ENCODE measurements around the gene OR2T10.
"Not testable (repeated sequence)": the region's sequence is repeated elsewhere in the genome, so short reads cannot be mapped to it uniquely, and the experiment has no call there.

DNA sequence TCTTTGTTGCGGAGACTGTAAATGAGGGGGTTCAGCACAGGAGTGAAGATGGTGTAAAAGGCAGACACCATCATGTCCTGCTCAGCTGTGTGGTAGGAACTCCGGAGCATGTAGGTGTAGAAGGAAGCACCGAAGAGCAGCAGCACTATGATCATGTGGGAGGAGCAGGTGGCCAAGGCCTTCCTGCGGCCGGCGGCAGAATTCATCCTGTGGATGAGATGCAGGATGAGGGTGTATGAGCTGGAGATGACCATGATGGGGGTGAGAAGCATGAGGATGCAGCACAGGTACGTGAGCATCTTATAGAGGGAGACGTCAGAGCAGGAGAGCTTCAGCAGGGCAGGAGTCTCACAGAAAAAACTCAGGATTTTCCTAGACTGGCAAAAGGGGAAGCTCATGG lies 23.6 kb downstream of the OR2T10 start:
- TF ChIP-seq, protein P1, sequence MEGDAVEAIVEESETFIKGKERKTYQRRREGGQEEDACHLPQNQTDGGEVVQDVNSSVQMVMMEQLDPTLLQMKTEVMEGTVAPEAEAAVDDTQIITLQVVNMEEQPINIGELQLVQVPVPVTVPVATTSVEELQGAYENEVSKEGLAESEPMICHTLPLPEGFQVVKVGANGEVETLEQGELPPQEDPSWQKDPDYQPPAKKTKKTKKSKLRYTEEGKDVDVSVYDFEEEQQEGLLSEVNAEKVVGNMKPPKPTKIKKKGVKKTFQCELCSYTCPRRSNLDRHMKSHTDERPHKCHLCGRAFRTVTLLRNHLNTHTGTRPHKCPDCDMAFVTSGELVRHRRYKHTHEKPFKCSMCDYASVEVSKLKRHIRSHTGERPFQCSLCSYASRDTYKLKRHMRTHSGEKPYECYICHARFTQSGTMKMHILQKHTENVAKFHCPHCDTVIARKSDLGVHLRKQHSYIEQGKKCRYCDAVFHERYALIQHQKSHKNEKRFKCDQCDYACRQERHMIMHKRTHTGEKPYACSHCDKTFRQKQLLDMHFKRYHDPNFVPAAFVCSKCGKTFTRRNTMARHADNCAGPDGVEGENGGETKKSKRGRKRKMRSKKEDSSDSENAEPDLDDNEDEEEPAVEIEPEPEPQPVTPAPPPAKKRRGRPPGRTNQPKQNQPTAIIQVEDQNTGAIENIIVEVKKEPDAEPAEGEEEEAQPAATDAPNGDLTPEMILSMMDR (conservative IDR thresholded peaks at IDR 0.05 in 1 of 2, IDR thresholded peaks at IDR 0.05 in 1 of 2; ENCODE audit: extremely low read depth in 1 of 2, insufficient read depth in 1 of 2, low read depth in 1 of 2, low read length in 2 of 2), result not testable (repeated sequence)
- TF ChIP-seq EZH2 (IDR thresholded peaks at IDR 0.05; ENCODE audit: borderline replicate concordance, low read length), result not testable (repeated sequence)

Data from mammary epithelial cell (primary cell).